NCI-H510A treated with DMSO at 0.1 percent for 48 hours (cell line): Measurements from ENCODE around the gene CABCOCO1.

ENCODE experiments used
- DNase-seq: peaks from one replicate; lab custom pipeline; 2025; lab: John Stamatoyannopoulos, UW

Gene CABCOCO1

GRCh38 chr10:61757525-61758397 lies 95.0 kb downstream of the CABCOCO1 start:
- no peak for DNase-seq

GRCh38 chr10:61758433-61758832 lies 95.7 kb downstream of the CABCOCO1 start:
- no peak for DNase-seq

- DNase-seq: no peak
These were observed 97.0 kb downstream of the CABCOCO1 start for GRCh38 chr10:61759751-61760150.

- no peak for DNase-seq
These were observed 98.5 kb downstream of the CABCOCO1 start for GRCh38 chr10:61760943-61761824.

GRCh38 chr10:61761825-61762217 lies 99.1 kb downstream of the CABCOCO1 start:
- no peak for DNase-seq

GRCh38 chr10:61763778-61764177 lies 101.0 kb downstream of the CABCOCO1 start:
- DNase-seq: no peak

- no peak for DNase-seq
These were observed 101.8 kb downstream of the CABCOCO1 start for GRCh38 chr10:61764486-61764885.

- no peak for DNase-seq
These were observed 102.7 kb downstream of the CABCOCO1 start for GRCh38 chr10:61765176-61766087.

- no peak for DNase-seq
These were observed 104.2 kb downstream of the CABCOCO1 start for GRCh38 chr10:61766927-61767326.

GRCh38 chr10:61774031-61774430 lies 111.3 kb downstream of the CABCOCO1 start:
- DNase-seq: no peak

- no peak for DNase-seq
These were observed 112.4 kb downstream of the CABCOCO1 start for GRCh38 chr10:61775111-61775510.

GRCh38 chr10:61776615-61777266 lies 114.0 kb downstream of the CABCOCO1 start:
- no peak for DNase-seq

- DNase-seq: no peak
These were observed 115.4 kb downstream of the CABCOCO1 start for GRCh38 chr10:61778137-61778536.

GRCh38 chr10:61779276-61779675 lies 116.5 kb downstream of the CABCOCO1 start:
- DNase-seq: no peak

GRCh38 chr10:61779950-61780659 lies 117.4 kb downstream of the CABCOCO1 start:
- no peak for DNase-seq

- DNase-seq: no peak
These were observed 118.0 kb downstream of the CABCOCO1 start for GRCh38 chr10:61780732-61781131.

GRCh38 chr10:61781969-61782403 lies 119.3 kb downstream of the CABCOCO1 start:
- DNase-seq: no peak

GRCh38 chr10:61784354-61785133 lies 121.8 kb downstream of the CABCOCO1 start:
- DNase-seq: no peak

GRCh38 chr10:61785473-61786105 lies 122.9 kb downstream of the CABCOCO1 start:
- no peak for DNase-seq
